Neural cell (in vitro differentiated cells): ENCODE data around the gene RAB7B.

Experiments
- CTCF ChIP-seq: fragments of 450-650 bp; IDR thresholded peaks from 2 replicates; pipeline ENCODE4 v1.5.1; 2014; ENCODE audit warnings: antibody characterized with exemption, mild to moderate bottlenecking, moderate library complexity; ENCODE audit not compliant: poor library complexity, severe bottlenecking
- EP300 ChIP-seq: fragments of 450-650 bp; conservative IDR thresholded peaks from 2 replicates; pipeline ENCODE4 v1.6.1; 2014; ENCODE audit warnings: antibody characterized with exemption, mild to moderate bottlenecking, moderate library complexity; ENCODE audit not compliant: poor library complexity, severe bottlenecking
- EZH2 ChIP-seq: fragments of 200-600, 300-800 bp; shearing (Covaris generic), sonication (generic); IDR thresholded peaks from 2 replicates; pipeline ENCODE4 v1.6.1; 2014; ENCODE audit warnings: antibody characterized with exemption, low read length, borderline replicate concordance, mild to moderate bottlenecking; ENCODE audit not compliant: insufficient read depth, poor library complexity, severe bottlenecking
- MXI1 ChIP-seq: fragments of 450-650 bp; conservative IDR thresholded peaks from 2 replicates; pipeline ENCODE4 v1.6.1; 2014; ENCODE audit warnings: antibody characterized with exemption, mild to moderate bottlenecking; ENCODE audit not compliant: poor library complexity, severe bottlenecking
- POLR2AphosphoS5 ChIP-seq: IDR thresholded peaks from 2 replicates; pipeline ENCODE4 v1.6.1; 2012
- RAD21 ChIP-seq: fragments of 450-650 bp; conservative IDR thresholded peaks from 2 replicates; pipeline ENCODE4 v1.6.1; 2014; ENCODE audit warnings: antibody characterized with exemption, mild to moderate bottlenecking, moderate library complexity
- REST ChIP-seq: IDR thresholded peaks from 2 replicates; pipeline ENCODE4 v1.6.1; 2012; ENCODE audit warnings: borderline replicate concordance
- SMC3 ChIP-seq: fragments of 450-650 bp; conservative IDR thresholded peaks from 2 replicates; pipeline ENCODE4 v1.6.1; 2014; ENCODE audit warnings: antibody characterized with exemption, mild to moderate bottlenecking, moderate library complexity; ENCODE audit not compliant: poor library complexity
- TAF1 ChIP-seq: IDR thresholded peaks from 2 replicates; pipeline ENCODE4 v1.6.1; 2012; ENCODE audit warnings: low read depth

GRCh38 chr1:206041640-206042039 lies 38.4 kb upstream of the RAB7B start:
- TF ChIP-seq CTCF = no peak
- no peak for TF ChIP-seq POLR2AphosphoS5
- TF ChIP-seq EZH2 = no peak
- TF ChIP-seq EP300 = no peak
- TF ChIP-seq REST = no peak
- TF ChIP-seq RAD21 = no peak
- TF ChIP-seq TAF1 = no peak
- TF ChIP-seq MXI1 = no peak
- no peak for TF ChIP-seq SMC3
